HepG2 (cell line): ENCODE data around the gene SLC16A6. TPM values are rescaled to one million over a fixed set of nuclear protein-coding genes. Genes with fewer than 3 reads are reported as not detected.
A peak's percentile ranks its signal among the peaks of the same experiment; 100 is the strongest.

Source experiments
- GABPB1 ChIP-seq: IDR thresholded peaks from 2 replicates; pipeline ENCODE4 v1.6.1; 2016; ENCODE audit warnings: mild to moderate bottlenecking, missing genetic modification reagents, moderate library complexity, missing compliant biosample characterization
- GZF1 ChIP-seq: sonication (generic); formaldehyde crosslinking; IDR thresholded peaks from 2 replicates; pipeline ENCODE4 v1.5.1; 2020; ENCODE audit warnings: mild to moderate bottlenecking, missing genetic modification reagents
- TAF15 ChIP-seq: fragments of 200-400 bp; formaldehyde crosslinking; IDR thresholded peaks from one replicate; pipeline ENCODE4 v1.6.1; 2018; ENCODE audit warnings: mild to moderate bottlenecking, low read depth, low read length; ENCODE audit not compliant: poor library complexity, severe bottlenecking
- TMF1 ChIP-seq: sonication (generic); formaldehyde crosslinking; IDR thresholded peaks from 2 replicates; pipeline ENCODE4 v1.8.1; 2022; ENCODE audit warnings: low read depth, missing genetic modification reagents
- YY1 ChIP-seq: IDR thresholded peaks from 2 replicates; pipeline ENCODE4 v1.6.1; 2011; ENCODE audit warnings: low read length, low read depth, moderate library complexity, mild to moderate bottlenecking; ENCODE audit not compliant: insufficient read depth, insufficient replicate concordance
- ZNF260 ChIP-seq: sonication (generic); formaldehyde crosslinking; IDR thresholded peaks from 2 replicates; pipeline ENCODE4 v1.4.0; 2020; ENCODE audit warnings: missing genetic modification reagents, low read depth, mild to moderate bottlenecking, borderline replicate concordance
- ZNF331 ChIP-seq: sonication (generic); formaldehyde crosslinking; IDR thresholded peaks from 2 replicates; pipeline ENCODE4 v1.4.0; 2020; ENCODE audit warnings: missing genetic modification reagents
- ZNF367 ChIP-seq: sonication (generic); formaldehyde crosslinking; IDR thresholded peaks from 2 replicates; pipeline ENCODE4 v1.4.0; 2020; ENCODE audit warnings: missing genetic modification reagents, borderline replicate concordance
- ZNF570 ChIP-seq: sonication (generic); formaldehyde crosslinking; IDR thresholded peaks from 2 replicates; pipeline ENCODE4 v1.4.0; 2020; ENCODE audit warnings: mild to moderate bottlenecking, missing genetic modification reagents, borderline replicate concordance
- ZNF724P ChIP-seq: sonication (generic); formaldehyde crosslinking; IDR thresholded peaks from 2 replicates; pipeline ENCODE4 v1.8.0; 2022; ENCODE audit warnings: missing genetic modification reagents, borderline replicate concordance
- ZNF773 ChIP-seq: sonication (generic); formaldehyde crosslinking; IDR thresholded peaks from 2 replicates; pipeline ENCODE4 v1.4.0; 2020; ENCODE audit warnings: missing genetic modification reagents, borderline replicate concordance
- ZNF788 ChIP-seq: sonication (generic); formaldehyde crosslinking; IDR thresholded peaks from 2 replicates; pipeline ENCODE4 v1.5.0; 2020; ENCODE audit warnings: mild to moderate bottlenecking, missing genetic modification reagents, borderline replicate concordance
- ZSCAN12 ChIP-seq: sonication (generic); formaldehyde crosslinking; IDR thresholded peaks from 2 replicates; pipeline ENCODE4 v1.9.0; 2021; ENCODE audit warnings: mild to moderate bottlenecking, missing genetic modification reagents
- polyA plus RNA-seq, 8 experiments: library from polyadenylated mRNA; depleted of rRNA in 3 of 8; stranded (reverse) in 7 of 8; unstranded in 1 of 8; fragments of >200 nt; fragmentation: Illumina TruSeq in 4 of 8; extraction: Trizol in 4 of 8; gene quantifications; 2 replicates each; pipeline versions ENCODE4 v1.2.1 to v1.2.3, GENCODE V29; 2011 to 2016; ENCODE audit warnings: low read depth in 4 of 8, missing spikeins in 1 of 8, mixed read lengths in 1 of 8; ENCODE audit not compliant: insufficient read depth in 1 of 8
- total RNA-seq, 5 experiments: library from RNA; depleted of rRNA; stranded (reverse); fragments of >200 nt; fragmentation: Illumina TruSeq; extraction: Trizol; gene quantifications; 2 replicates each; pipeline ENCODE4 v1.2.3, GENCODE V29; 2016; ENCODE audit warnings: low read depth in 1 of 5
- TF ChIP-seq, protein P1 (sequence below): sonication (generic); formaldehyde crosslinking; IDR thresholded peaks from one replicate; pipeline ENCODE4 v1.5.1; 2020; ENCODE audit warnings: mild to moderate bottlenecking, missing genetic modification reagents; ENCODE audit errors: not compliant biosample characterization
- TF ChIP-seq, protein P2 (sequence below): sonication (generic); formaldehyde crosslinking; IDR thresholded peaks from 2 replicates; pipeline ENCODE4 v1.5.1; 2020; ENCODE audit warnings: missing genetic modification reagents, mild to moderate bottlenecking, borderline replicate concordance
- TF ChIP-seq, protein P3 (sequence below): conservative IDR thresholded peaks from 2 replicates; pipeline ENCODE4 v1.6.1; 2018; ENCODE audit warnings: missing genetic modification reagents

Gene SLC16A6
- total and polyA plus RNA-seq, 2 of the 13 experiments (the other 11 are each of a cell fraction or from before 2014, with no cell fraction given), result 1.1 to 44.7 TPM

DNA sequence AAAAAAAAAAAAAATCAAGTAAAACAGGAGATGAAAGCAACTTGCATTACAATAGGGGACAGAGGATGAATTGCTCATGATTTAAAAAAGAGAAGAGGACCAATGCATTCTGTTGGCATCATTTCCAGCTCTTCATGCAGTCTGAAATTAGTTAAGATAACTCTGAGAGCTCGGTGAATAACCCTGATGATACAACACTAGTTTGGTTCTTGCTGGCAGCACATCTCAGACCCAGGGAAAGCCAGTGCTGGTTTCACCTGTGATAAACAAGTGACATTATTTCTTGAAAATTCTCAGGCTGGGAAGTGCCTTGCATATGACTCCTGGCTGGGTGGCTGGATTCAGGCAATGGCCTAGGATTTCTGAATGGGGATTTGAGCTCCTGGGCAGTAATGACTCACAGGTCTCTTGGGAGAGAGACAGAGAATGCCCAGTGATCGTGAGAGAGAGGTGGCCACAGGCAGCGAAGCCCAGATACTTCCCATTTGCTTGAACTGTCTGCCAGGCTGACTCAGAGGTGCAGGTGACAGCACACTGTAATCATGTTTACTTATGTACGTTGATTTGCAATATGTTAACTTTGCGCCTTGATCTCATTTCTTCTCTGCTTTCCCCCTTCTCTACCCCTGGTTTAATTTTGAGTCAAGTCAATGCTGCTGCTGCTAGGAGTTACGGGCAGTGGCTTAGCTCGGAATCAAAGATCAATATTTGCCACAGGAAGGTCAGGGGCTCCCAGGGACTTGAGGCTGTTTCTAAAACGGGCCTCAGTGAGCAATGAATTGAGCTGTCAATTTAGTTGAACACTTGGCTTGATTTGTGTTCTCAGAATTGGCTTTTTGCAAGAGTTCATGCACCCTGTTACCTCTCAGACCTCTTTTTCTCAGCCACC is 27.4 kb upstream of the SLC16A6 start (continued):
- TF ChIP-seq ZNF260 (CRISPR knock-in tag) (no peak), ZNF331 (CRISPR knock-in tag) (peak; percentile 52; the same call in 1 of the 2 replicates), TMF1 (CRISPR knock-in tag) (no peak), ZNF570 (CRISPR knock-in tag) (no peak), GZF1 (CRISPR knock-in tag) (no peak), TAF15 (no peak), ZNF367 (CRISPR knock-in tag) (no peak), ZSCAN12 (CRISPR knock-in tag) (no peak), ZNF724P (CRISPR knock-in tag) (no peak), GABPB1 (CRISPR knock-in tag) (peak; percentile 84), ZNF788 (CRISPR knock-in tag) (peak; percentile 27; the same call in 1 of the 2 replicates), ZNF773 (CRISPR knock-in tag) (no peak), YY1 (no peak)
- TF ChIP-seq, protein P1, sequence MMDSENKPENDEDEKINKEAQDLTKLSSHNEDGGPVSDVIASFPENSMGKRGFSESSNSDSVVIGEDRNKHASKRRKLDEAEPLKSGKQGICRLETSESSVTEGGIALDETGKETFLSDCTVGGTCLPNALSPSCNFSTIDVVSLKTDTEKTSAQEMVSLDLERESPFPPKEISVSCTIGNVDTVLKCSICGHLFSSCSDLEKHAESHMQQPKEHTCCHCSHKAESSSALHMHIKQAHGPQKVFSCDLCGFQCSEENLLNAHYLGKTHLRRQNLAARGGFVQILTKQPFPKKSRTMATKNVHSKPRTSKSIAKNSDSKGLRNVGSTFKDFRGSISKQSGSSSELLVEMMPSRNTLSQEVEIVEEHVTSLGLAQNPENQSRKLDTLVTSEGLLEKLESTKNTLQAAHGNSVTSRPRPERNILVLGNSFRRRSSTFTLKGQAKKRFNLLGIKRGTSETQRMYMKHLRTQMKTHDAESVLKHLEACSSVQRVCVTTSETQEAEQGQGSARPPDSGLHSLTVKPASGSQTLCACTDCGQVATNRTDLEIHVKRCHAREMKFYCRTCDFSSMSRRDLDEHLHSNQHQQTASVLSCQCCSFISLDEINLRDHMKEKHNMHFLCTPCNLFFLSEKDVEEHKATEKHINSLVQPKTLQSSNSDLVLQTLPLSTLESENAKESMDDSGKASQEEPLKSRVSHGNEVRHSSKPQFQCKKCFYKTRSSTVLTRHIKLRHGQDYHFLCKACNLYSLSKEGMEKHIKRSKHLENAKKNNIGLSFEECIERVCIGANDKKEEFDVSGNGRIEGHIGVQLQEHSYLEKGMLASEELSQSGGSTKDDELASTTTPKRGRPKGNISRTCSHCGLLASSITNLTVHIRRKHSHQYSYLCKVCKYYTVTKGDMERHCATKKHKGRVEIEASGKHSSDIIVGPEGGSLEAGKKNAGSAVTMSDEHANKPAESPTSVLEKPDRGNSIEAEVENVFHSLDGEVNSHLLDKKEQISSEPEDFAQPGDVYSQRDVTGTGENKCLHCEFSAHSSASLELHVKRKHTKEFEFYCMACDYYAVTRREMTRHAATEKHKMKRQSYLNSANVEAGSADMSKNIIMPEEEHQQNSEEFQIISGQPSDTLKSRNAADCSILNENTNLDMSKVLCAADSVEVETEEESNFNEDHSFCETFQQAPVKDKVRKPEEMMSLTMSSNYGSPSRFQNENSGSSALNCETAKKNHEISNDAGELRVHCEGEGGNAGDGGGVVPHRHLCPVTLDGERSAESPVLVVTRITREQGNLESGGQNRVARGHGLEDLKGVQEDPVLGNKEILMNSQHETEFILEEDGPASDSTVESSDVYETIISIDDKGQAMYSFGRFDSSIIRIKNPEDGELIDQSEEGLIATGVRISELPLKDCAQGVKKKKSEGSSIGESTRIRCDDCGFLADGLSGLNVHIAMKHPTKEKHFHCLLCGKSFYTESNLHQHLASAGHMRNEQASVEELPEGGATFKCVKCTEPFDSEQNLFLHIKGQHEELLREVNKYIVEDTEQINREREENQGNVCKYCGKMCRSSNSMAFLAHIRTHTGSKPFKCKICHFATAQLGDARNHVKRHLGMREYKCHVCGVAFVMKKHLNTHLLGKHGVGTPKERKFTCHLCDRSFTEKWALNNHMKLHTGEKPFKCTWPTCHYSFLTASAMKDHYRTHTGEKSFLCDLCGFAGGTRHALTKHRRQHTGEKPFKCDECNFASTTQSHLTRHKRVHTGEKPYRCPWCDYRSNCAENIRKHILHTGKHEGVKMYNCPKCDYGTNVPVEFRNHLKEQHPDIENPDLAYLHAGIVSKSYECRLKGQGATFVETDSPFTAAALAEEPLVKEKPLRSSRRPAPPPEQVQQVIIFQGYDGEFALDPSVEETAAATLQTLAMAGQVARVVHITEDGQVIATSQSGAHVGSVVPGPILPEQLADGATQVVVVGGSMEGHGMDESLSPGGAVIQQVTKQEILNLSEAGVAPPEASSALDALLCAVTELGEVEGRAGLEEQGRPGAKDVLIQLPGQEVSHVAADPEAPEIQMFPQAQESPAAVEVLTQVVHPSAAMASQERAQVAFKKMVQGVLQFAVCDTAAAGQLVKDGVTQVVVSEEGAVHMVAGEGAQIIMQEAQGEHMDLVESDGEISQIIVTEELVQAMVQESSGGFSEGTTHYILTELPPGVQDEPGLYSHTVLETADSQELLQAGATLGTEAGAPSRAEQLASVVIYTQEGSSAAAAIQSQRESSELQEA (CRISPR knock-in tag), result no peak
- TF ChIP-seq, protein P2, sequence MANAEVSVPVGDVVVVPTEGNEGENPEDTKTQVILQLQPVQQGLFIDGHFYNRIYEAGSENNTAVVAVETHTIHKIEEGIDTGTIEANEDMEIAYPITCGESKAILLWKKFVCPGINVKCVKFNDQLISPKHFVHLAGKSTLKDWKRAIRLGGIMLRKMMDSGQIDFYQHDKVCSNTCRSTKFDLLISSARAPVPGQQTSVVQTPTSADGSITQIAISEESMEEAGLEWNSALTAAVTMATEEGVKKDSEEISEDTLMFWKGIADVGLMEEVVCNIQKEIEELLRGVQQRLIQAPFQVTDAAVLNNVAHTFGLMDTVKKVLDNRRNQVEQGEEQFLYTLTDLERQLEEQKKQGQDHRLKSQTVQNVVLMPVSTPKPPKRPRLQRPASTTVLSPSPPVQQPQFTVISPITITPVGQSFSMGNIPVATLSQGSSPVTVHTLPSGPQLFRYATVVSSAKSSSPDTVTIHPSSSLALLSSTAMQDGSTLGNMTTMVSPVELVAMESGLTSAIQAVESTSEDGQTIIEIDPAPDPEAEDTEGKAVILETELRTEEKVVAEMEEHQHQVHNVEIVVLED (CRISPR knock-in tag), result no peak; the same call in 1 of the 2 replicates
- TF ChIP-seq, protein P3, sequence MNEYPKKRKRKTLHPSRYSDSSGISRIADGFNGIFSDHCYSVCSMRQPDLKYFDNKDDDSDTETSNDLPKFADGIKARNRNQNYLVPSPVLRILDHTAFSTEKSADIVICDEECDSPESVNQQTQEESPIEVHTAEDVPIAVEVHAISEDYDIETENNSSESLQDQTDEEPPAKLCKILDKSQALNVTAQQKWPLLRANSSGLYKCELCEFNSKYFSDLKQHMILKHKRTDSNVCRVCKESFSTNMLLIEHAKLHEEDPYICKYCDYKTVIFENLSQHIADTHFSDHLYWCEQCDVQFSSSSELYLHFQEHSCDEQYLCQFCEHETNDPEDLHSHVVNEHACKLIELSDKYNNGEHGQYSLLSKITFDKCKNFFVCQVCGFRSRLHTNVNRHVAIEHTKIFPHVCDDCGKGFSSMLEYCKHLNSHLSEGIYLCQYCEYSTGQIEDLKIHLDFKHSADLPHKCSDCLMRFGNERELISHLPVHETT, result peak; percentile 65; the same call in 1 of the 2 replicates
